ENCODE results near the gene RNF187. TPM values are rescaled to one million over a fixed set of nuclear protein-coding genes. Genes with fewer than 3 reads are reported as not detected.
A peak's percentile ranks its signal among the peaks of the same experiment; 100 is the strongest.

RNF187 gene
- total RNA-seq, 1 donor from 2014 or later = 129 TPM

DNA sequence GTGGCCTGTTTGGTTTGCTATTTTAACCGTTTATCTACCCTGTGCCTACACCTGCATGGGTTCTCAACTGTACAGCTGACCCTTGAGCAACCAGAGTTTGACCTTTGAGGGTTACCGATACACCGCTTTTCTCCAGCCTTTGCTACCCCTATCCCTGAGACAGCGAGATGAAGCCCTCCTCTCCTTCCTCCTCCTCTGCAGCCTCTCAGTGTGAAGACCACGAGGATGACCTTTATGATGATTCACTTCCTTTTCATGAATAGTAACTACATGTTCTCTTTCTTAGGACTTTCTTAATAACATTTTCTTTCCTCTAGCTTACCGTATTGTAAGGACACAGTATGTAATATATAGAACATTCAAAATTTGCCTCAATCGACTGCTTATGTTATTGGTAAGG lies 14.5 kb upstream of the RNF187 start:
- Mint-ChIP-seq H3K4me1 (peaks cover 15% of the 10 kb centered on the region), H3K9me3 (peaks cover 3% of the 10 kb centered on the region), H3K27ac (ENCODE audit: unreplicated experiment) (no peak overlapping the region), H3K4me3 (no peak overlapping the region), H3K27me3 (ENCODE audit: low read depth) (peaks cover 41% of the 10 kb centered on the region), H3K36me3 (ENCODE audit: low read depth) (no peaks in the 10 kb centered on the region)
- DNase-seq (ENCODE audit: low read depth, low spot score) = no peak
- TF ChIP-seq, protein P1, sequence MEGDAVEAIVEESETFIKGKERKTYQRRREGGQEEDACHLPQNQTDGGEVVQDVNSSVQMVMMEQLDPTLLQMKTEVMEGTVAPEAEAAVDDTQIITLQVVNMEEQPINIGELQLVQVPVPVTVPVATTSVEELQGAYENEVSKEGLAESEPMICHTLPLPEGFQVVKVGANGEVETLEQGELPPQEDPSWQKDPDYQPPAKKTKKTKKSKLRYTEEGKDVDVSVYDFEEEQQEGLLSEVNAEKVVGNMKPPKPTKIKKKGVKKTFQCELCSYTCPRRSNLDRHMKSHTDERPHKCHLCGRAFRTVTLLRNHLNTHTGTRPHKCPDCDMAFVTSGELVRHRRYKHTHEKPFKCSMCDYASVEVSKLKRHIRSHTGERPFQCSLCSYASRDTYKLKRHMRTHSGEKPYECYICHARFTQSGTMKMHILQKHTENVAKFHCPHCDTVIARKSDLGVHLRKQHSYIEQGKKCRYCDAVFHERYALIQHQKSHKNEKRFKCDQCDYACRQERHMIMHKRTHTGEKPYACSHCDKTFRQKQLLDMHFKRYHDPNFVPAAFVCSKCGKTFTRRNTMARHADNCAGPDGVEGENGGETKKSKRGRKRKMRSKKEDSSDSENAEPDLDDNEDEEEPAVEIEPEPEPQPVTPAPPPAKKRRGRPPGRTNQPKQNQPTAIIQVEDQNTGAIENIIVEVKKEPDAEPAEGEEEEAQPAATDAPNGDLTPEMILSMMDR (conservative IDR thresholded peaks at IDR 0.05) = no peak

DNA sequence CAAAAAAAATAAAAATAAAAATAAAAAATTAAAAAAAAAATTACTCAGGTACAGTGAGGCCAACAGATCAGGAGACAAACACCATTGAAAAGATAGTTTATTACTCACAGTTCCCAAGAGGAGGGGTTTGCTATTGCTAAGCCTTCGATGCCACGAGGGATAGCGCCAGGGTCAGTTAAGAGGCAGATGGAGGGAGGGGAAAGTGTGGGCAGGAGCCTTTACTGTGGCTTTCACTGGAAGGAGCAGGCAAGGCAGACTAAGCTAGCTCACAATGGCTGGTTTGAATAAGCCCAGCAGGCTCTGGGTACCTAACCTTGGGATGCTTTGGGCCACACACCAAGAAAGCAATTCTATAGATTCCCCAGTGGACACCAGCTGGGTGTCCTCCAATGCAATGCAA lies 12.7 kb upstream of the RNF187 start:
- DNase-seq (ENCODE audit: low read depth, low spot score) = no peak
- H3K4me1 Mint-ChIP-seq = peaks cover 15% of the 10 kb centered on the region
- H3K4me3 Mint-ChIP-seq = no peak overlapping the region
- TF ChIP-seq, protein P1 (conservative IDR thresholded peaks at IDR 0.05) = no peak
- H3K36me3 Mint-ChIP-seq (ENCODE audit: low read depth) = no peaks in the 10 kb centered on the region
- peaks cover 3% of the 10 kb centered on the region for H3K9me3 Mint-ChIP-seq
- H3K27ac Mint-ChIP-seq (ENCODE audit: unreplicated experiment) = no peak overlapping the region
- H3K27me3 Mint-ChIP-seq (ENCODE audit: low read depth) = peaks cover 32% of the 10 kb centered on the region

DNA sequence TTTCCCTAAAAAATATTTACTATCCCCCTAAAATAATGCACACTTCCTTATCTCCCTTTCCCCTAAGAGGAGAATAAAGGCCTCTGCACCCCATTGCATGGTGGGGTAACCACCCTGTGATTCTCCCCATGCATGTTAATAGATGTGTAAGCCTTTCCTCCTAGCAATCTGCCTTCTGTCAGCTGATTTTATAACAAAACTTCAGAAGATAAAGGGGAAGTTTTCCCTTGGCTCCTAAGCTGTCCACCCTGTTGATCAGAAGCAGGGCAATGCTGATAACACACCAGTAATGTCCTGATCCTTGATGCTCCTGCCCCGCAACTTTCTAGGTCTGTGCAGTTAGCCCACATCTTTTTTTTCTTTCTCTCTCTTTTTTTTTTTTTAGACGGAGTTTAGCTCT lies 11.4 kb upstream of the RNF187 start:
- TF ChIP-seq, protein P1 (conservative IDR thresholded peaks at IDR 0.05) = no peak
- peaks cover 45% of the 10 kb centered on the region for H3K27me3 Mint-ChIP-seq (ENCODE audit: low read depth)
- H3K4me3 Mint-ChIP-seq = no peak overlapping the region
- H3K4me1 Mint-ChIP-seq = peaks cover 15% of the 10 kb centered on the region
- H3K27ac Mint-ChIP-seq (ENCODE audit: unreplicated experiment) = no peak overlapping the region
- H3K36me3 Mint-ChIP-seq (ENCODE audit: low read depth) = no peaks in the 10 kb centered on the region
- no peak for DNase-seq (ENCODE audit: low read depth, low spot score)
- peaks cover 3% of the 10 kb centered on the region for H3K9me3 Mint-ChIP-seq

DNA sequence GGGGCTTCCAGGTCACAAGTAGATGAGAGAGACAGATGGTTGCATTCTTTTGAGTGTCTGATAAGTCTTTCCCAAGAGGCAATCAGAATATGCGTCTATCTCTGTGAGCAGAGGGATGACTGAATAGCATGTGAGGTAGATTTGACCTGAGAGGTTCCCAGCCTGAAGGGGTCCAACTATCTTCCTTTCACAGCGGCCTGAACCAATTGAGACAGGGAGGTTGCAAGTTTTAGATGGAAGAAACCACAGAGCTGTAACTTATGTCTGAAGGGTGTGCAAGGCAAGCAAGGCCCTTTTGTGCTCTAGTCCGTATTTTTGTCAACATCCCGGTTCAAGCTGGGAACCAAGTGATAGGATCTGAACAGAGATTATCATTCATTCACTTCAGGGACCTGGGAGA lies 9.9 kb upstream of the RNF187 start:
- peak overlapping the region; percentile 19 for H3K27ac Mint-ChIP-seq (ENCODE audit: unreplicated experiment)
- H3K36me3 Mint-ChIP-seq (ENCODE audit: low read depth) = no peaks in the 10 kb centered on the region
- no peak overlapping the region for H3K4me3 Mint-ChIP-seq
- peaks cover 3% of the 10 kb centered on the region for H3K9me3 Mint-ChIP-seq
- no peak for DNase-seq (ENCODE audit: low read depth, low spot score)
- TF ChIP-seq, protein P1 (conservative IDR thresholded peaks at IDR 0.05) = no peak
- peaks cover 50% of the 10 kb centered on the region for H3K27me3 Mint-ChIP-seq (ENCODE audit: low read depth)
- H3K4me1 Mint-ChIP-seq = peaks cover 9% of the 10 kb centered on the region

DNA sequence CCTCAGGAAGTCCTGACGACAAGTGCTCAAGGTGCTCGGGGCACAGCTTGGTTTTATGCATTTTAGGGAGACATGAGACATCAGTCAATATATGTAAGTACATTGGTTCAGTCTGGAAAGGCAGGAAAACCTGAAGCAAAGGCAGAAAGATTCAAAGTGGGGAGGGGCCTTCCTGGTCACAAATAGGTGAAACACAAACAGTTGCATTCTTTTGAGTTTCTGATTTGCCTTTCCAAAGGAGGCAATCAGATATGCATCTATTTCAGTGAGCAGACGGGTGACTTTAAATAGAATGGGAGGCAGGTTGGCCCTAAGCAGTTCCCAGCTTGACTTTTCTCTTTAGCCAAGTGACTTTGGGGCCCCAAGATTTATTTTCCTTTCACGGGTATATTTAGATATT lies 8.9 kb upstream of the RNF187 start:
- TF ChIP-seq, protein P1 (conservative IDR thresholded peaks at IDR 0.05) = no peak
- Mint-ChIP-seq H3K4me1 (peaks cover 5% of the 10 kb centered on the region), H3K9me3 (peaks cover 3% of the 10 kb centered on the region), H3K27me3 (ENCODE audit: low read depth) (peaks cover 53% of the 10 kb centered on the region), H3K36me3 (ENCODE audit: low read depth) (no peaks in the 10 kb centered on the region), H3K4me3 (no peak overlapping the region), H3K27ac (ENCODE audit: unreplicated experiment) (no peak overlapping the region)
- DNase-seq (ENCODE audit: low read depth, low spot score) = no peak

Data from neural crest cell (in vitro differentiated cells).